Body of pancreas (tissue), 4 donors: ENCODE data around the gene NEIL1.

Experiments used
- POLR2A ChIP-seq, 3 donors: fragments of 450-650 bp; IDR thresholded peaks; one replicate each; pipeline ENCODE4 v1.6.1; 2016; ENCODE audit warnings: antibody characterized with exemption in 3 of 3, mild to moderate bottlenecking in 2 of 3
- TF ChIP-seq, protein P1 (sequence below), 7 experiments: fragments of 450-650 bp in 4 of 7; fragments of 200-600 bp in 3 of 7; sonication (generic) in 3 of 7; IDR thresholded peaks; one replicate each; pipeline ENCODE4 v1.5.1; 2016 to 2019; ENCODE audit warnings: antibody characterized with exemption in 7 of 7

DNA sequence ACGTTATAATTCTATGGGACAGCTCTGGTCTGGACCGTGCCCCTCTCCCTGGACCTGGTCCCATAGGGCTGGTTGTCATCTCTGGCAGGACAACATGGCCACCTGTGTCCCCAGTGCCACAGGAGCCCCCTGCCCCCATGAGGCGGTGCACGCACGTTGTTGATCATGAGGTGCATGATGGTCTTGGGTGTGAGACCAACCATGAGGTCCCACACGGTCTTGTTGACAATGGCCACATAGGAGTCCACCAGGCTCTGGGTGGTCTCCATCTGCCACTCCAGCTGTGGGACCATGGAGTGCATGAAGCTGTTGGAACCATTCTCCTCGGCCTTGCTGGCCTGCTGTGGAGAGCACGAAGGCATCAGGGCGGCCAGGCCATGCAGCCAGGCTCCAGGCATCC is 44.5 kb upstream of the NEIL1 start:
- TF ChIP-seq POLR2A (IDR thresholded peaks at IDR 0.05), result no peak
- TF ChIP-seq, protein P1, sequence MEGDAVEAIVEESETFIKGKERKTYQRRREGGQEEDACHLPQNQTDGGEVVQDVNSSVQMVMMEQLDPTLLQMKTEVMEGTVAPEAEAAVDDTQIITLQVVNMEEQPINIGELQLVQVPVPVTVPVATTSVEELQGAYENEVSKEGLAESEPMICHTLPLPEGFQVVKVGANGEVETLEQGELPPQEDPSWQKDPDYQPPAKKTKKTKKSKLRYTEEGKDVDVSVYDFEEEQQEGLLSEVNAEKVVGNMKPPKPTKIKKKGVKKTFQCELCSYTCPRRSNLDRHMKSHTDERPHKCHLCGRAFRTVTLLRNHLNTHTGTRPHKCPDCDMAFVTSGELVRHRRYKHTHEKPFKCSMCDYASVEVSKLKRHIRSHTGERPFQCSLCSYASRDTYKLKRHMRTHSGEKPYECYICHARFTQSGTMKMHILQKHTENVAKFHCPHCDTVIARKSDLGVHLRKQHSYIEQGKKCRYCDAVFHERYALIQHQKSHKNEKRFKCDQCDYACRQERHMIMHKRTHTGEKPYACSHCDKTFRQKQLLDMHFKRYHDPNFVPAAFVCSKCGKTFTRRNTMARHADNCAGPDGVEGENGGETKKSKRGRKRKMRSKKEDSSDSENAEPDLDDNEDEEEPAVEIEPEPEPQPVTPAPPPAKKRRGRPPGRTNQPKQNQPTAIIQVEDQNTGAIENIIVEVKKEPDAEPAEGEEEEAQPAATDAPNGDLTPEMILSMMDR (IDR thresholded peaks at IDR 0.05), result no peak
